ENCODE measurements around the gene TMEM272. TPM values are rescaled to one million over a fixed set of nuclear protein-coding genes. Genes with fewer than 3 reads are reported as not detected.

TMEM272 gene
- polyA plus RNA-seq, 1 of the 3 experiments (the other 2 are of a cell fraction) = not detected

DNA sequence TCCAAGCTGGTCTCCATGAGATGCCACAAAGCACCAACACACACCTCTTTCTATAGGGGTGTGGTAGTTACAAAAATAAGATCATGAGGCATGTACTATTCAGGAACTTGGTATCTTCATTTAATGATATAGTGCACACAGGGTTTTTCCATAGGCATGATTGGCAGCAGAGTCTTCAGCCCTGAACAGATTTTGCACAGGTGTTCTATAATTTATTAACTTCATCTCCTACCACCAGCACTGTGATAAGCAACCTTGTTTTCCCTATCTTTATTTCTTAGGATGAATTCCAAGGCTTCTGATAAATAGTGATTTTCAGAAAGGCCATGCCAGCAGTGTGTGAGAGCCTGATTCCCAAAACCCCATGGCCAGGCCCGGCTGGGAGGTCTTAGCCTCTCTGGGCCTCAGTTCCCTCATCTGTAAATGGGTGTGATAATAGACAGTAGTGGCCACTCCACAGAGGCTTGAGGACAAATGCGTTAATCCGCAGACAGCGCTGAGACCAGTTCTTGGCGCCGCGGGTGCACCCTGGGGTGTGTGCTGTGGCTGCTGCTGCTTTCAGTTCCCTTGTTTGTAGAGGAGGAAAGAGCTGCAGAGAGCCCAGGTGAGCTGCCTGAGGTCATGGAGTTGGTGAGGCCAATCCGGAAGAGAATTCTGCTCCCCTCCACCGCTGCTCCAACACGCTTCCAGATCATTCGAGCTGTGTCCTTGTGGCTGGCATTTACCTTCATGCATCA, 74.1 kb downstream of the TMEM272 start:
- H3K79me2 ChIP-seq (ENCODE audit: insufficient read depth) = no peaks in the 10 kb centered on the region
- H2AFZ ChIP-seq (ENCODE audit: low read depth) = no peak overlapping the region
- H3F3A ChIP-seq (replicated peaks; ENCODE audit: insufficient read depth) = no peaks in the 10 kb centered on the region
- H3K9me2 ChIP-seq = no peaks in the 10 kb centered on the region
- no peak overlapping the region; a peak in 1 of 4 replicates for H3K27ac ChIP-seq (ENCODE audit: low read depth in 2 of 2, low read length in 1 of 2)
- H3K27me3 ChIP-seq (ENCODE audit: insufficient read depth) = no peaks in the 10 kb centered on the region
- H3K4me3 ChIP-seq (ENCODE audit: low read depth in 2 of 2, low read length in 1 of 2) = no peak overlapping the region
- H3K9ac ChIP-seq = no peak overlapping the region
- POLR2A ChIA-PET = interaction anchor here (0.7 to 1.2 kb wide), 3 partner anchors 9 to 181 kb away, joined by 3 read pairs; no protein-coding TSS in a partner anchor
- peaks cover 0 to 7% of the 10 kb centered on the region in 2 experiments; a peak in 1 of 4 replicates for H3K4me1 ChIP-seq (ENCODE audit: control insufficient read depth in 1 of 2, insufficient read depth in 2 of 2, low read depth in 1 of 2, low read length in 1 of 2)
- DNase-seq = no peak
- 99% methylated on average over 10 of the region's 11 CpGs for WGBS (ENCODE audit: low lambda C conversion rate)
- no peaks in the 10 kb centered on the region for H4K20me1 ChIP-seq (ENCODE audit: insufficient read depth)
- no peak for TF ChIP-seq NRF1 (IDR thresholded peaks at IDR 0.05; ENCODE audit: low read depth, low read length)
- no peak for TF ChIP-seq EP300 (IDR thresholded peaks at IDR 0.05; ENCODE audit: borderline replicate concordance in 1 of 2, low read depth in 1 of 2, low read length in 1 of 2)
- no peak for TF ChIP-seq MEF2A (IDR thresholded peaks at IDR 0.05; ENCODE audit: borderline replicate concordance, low read depth)
- TF ChIP-seq, protein P1, sequence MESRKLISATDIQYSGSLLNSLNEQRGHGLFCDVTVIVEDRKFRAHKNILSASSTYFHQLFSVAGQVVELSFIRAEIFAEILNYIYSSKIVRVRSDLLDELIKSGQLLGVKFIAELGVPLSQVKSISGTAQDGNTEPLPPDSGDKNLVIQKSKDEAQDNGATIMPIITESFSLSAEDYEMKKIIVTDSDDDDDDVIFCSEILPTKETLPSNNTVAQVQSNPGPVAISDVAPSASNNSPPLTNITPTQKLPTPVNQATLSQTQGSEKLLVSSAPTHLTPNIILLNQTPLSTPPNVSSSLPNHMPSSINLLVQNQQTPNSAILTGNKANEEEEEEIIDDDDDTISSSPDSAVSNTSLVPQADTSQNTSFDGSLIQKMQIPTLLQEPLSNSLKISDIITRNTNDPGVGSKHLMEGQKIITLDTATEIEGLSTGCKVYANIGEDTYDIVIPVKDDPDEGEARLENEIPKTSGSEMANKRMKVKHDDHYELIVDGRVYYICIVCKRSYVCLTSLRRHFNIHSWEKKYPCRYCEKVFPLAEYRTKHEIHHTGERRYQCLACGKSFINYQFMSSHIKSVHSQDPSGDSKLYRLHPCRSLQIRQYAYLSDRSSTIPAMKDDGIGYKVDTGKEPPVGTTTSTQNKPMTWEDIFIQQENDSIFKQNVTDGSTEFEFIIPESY (IDR thresholded peaks at IDR 0.05; ENCODE audit: borderline replicate concordance, low read depth) = no peak
- no peak for TF ChIP-seq FOXJ3 (CRISPR knock-in tag; IDR thresholded peaks at IDR 0.05)
- no peak for TF ChIP-seq GABPA (IDR thresholded peaks at IDR 0.05; ENCODE audit: low read depth)
- TF ChIP-seq FOSL2 (IDR thresholded peaks at IDR 0.05; ENCODE audit: borderline replicate concordance, low read depth) = no peak
- TF ChIP-seq, protein P2, sequence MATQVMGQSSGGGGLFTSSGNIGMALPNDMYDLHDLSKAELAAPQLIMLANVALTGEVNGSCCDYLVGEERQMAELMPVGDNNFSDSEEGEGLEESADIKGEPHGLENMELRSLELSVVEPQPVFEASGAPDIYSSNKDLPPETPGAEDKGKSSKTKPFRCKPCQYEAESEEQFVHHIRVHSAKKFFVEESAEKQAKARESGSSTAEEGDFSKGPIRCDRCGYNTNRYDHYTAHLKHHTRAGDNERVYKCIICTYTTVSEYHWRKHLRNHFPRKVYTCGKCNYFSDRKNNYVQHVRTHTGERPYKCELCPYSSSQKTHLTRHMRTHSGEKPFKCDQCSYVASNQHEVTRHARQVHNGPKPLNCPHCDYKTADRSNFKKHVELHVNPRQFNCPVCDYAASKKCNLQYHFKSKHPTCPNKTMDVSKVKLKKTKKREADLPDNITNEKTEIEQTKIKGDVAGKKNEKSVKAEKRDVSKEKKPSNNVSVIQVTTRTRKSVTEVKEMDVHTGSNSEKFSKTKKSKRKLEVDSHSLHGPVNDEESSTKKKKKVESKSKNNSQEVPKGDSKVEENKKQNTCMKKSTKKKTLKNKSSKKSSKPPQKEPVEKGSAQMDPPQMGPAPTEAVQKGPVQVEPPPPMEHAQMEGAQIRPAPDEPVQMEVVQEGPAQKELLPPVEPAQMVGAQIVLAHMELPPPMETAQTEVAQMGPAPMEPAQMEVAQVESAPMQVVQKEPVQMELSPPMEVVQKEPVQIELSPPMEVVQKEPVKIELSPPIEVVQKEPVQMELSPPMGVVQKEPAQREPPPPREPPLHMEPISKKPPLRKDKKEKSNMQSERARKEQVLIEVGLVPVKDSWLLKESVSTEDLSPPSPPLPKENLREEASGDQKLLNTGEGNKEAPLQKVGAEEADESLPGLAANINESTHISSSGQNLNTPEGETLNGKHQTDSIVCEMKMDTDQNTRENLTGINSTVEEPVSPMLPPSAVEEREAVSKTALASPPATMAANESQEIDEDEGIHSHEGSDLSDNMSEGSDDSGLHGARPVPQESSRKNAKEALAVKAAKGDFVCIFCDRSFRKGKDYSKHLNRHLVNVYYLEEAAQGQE (IDR thresholded peaks at IDR 0.05; ENCODE audit: low read depth, low read length) = no peak
- TF ChIP-seq TEAD4 (IDR thresholded peaks at IDR 0.05; ENCODE audit: borderline replicate concordance, insufficient read depth) = no peak
- no peaks in the 10 kb centered on the region for H3K9me3 ChIP-seq
- H3K36me3 ChIP-seq (replicated peaks in 1 of 2; ENCODE audit: control insufficient read depth in 1 of 2, insufficient read depth in 2 of 2, low read length in 1 of 2) = peaks cover 4 to 9% of the 10 kb centered on the region in 2 experiments
- H3K4me2 ChIP-seq = no peak overlapping the region
- CTCF ChIA-PET = interaction anchor here (1.2 to 4.0 kb wide), 4 partner anchors 10 to 27 kb away, joined by 3 to 22 read pairs (median 4); no protein-coding TSS in a partner anchor

All from SK-N-SH (cell line).